ENCODE data around the gene KTN1. TPM values are rescaled to one million over a fixed set of nuclear protein-coding genes. Genes with fewer than 3 reads are reported as not detected.

KTN1 gene
- total and polyA plus RNA-seq, 7 experiments from 2014 or later = 20.3 to 131 (median 90.7) TPM

DNA sequence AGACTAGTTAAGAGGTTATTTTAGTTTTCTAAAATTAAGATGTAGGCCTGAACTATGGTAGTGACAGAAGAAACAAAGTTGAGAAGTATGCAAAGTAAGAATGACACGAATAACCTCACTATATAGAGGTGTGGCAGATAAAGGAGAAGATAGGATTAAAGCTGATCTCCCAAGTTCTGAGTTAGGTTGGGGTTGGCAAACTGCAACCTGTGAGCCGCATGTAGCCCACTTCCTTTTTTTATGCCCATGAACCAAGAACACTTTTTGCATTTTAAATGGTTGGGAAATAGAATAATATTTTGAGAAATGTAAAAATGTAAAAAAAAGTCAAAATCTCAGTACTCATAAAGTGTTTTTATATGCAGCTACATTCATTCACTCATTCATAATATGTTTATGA lies 34.3 kb downstream of the KTN1 start:
- ATAC-seq = no peak
- no peaks in the 10 kb centered on the region for H3K27me3 ChIP-seq (ENCODE audit: control insufficient read depth in 2 of 2, insufficient read depth in 2 of 2, low read length in 2 of 2)
- no peak for DNase-seq
- CTCF ChIA-PET = no interaction called here
- Mint-ChIP-seq H3K27ac (peak overlapping the region in 1 of 9 donors; percentile 57), H3K27me3 (no peaks in the 10 kb centered on the region), H3K9me3 (peaks cover 0 to 3% (median under 1%) of the 10 kb centered on the region in 11 donors), H3K36me3 (peaks cover 26 to 65% (median 58%) of the 10 kb centered on the region in 5 donors), H3K4me1 (peaks cover 5 to 43% (median 38%) of the 10 kb centered on the region in 7 donors), H3K4me3 (no peak overlapping the region)
- H3K4me3 ChIP-seq (ENCODE audit: low read length) = no peak overlapping the region
- no peaks in the 10 kb centered on the region for H3K4me1 ChIP-seq (ENCODE audit: control insufficient read depth in 2 of 2, insufficient read depth in 2 of 2, low read length in 2 of 2)
- intact Hi-C loops (cut with micrococcal nuclease) = no loop called here
- no peak overlapping the region for H3K27ac ChIP-seq (ENCODE audit: low read depth, low read length)
- POLR2A ChIA-PET = interaction anchor here (0.6 kb wide), 1 partner anchor 70 kb away, joined by 4 read pairs; no protein-coding TSS in a partner anchor
- H3K36me3 ChIP-seq (ENCODE audit: control insufficient read depth in 2 of 3, insufficient read depth in 3 of 3, low read length in 3 of 3) = peaks cover 13 to 44% (median 19%) of the 10 kb centered on the region in 3 experiments
- no peaks in the 10 kb centered on the region for H3K9me3 ChIP-seq (ENCODE audit: control insufficient read depth in 2 of 3, low read length in 3 of 3)

DNA sequence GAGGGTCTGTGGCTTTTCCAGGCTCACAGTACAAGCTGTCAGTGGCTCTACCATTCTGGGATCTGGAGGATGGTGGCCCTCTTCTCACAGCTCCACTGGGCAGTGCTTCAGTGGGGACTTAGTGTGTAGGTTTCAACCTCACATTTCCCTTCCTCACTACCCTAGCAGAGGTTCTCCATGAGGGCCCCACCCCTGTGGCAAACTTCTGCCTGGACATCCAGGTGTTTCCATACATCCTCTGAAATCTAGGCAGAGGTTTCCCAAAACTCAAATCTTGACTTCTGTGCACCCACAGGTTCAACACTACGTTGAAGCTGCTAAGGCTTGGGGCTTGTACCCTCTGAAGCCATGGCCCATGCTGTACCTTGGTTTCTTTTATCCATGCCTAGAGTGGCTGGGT lies 40.3 kb downstream of the KTN1 start:
- no peak for ATAC-seq
- no peak overlapping the region for H3K4me3 ChIP-seq (ENCODE audit: low read length)
- H3K4me1 ChIP-seq (ENCODE audit: control insufficient read depth in 2 of 2, insufficient read depth in 2 of 2, low read length in 2 of 2) = no peaks in the 10 kb centered on the region
- no peak overlapping the region for H3K27ac ChIP-seq (ENCODE audit: low read depth, low read length)
- peaks cover 3 to 15% (median 5%) of the 10 kb centered on the region in 7 donors for H3K4me1 Mint-ChIP-seq
- POLR2A ChIA-PET = no interaction called here
- CTCF ChIA-PET = no interaction called here
- intact Hi-C loops (cut with micrococcal nuclease) = no loop called here
- H3K4me3 Mint-ChIP-seq = no peak overlapping the region
- no peaks in the 10 kb centered on the region for H3K9me3 ChIP-seq (ENCODE audit: control insufficient read depth in 2 of 3, low read length in 3 of 3)
- H3K27ac Mint-ChIP-seq = no peak overlapping the region
- no peak for DNase-seq
- H3K36me3 ChIP-seq (ENCODE audit: control insufficient read depth in 2 of 3, insufficient read depth in 3 of 3, low read length in 3 of 3) = peaks cover 19 to 78% (median 35%) of the 10 kb centered on the region in 3 experiments
- H3K27me3 ChIP-seq (ENCODE audit: control insufficient read depth in 2 of 2, insufficient read depth in 2 of 2, low read length in 2 of 2) = no peaks in the 10 kb centered on the region
- peaks cover 42 to 80% (median 71%) of the 10 kb centered on the region in 5 donors for H3K36me3 Mint-ChIP-seq
- H3K9me3 Mint-ChIP-seq = peaks cover 0 to 17% (median 4%) of the 10 kb centered on the region in 11 donors
- no peaks in the 10 kb centered on the region for H3K27me3 Mint-ChIP-seq

- Mint-ChIP-seq H3K36me3 (peaks cover 42 to 77% (median 67%) of the 10 kb centered on the region in 5 donors), H3K4me3 (no peak overlapping the region), H3K27ac (no peak overlapping the region), H3K9me3 (peaks cover 0 to 17% (median 4%) of the 10 kb centered on the region in 11 donors), H3K4me1 (peaks cover 0 to 12% (median 4%) of the 10 kb centered on the region in 7 donors), H3K27me3 (no peaks in the 10 kb centered on the region)
- Histone ChIP-seq H3K9me3 (ENCODE audit: control insufficient read depth in 2 of 3, low read length in 3 of 3) (no peaks in the 10 kb centered on the region), H3K36me3 (ENCODE audit: control insufficient read depth in 2 of 3, insufficient read depth in 3 of 3, low read length in 3 of 3) (peaks cover 19 to 71% (median 33%) of the 10 kb centered on the region in 3 experiments), H3K4me1 (ENCODE audit: control insufficient read depth in 2 of 2, insufficient read depth in 2 of 2, low read length in 2 of 2) (no peaks in the 10 kb centered on the region), H3K27me3 (ENCODE audit: control insufficient read depth in 2 of 2, insufficient read depth in 2 of 2, low read length in 2 of 2) (no peaks in the 10 kb centered on the region), H3K27ac (ENCODE audit: low read depth, low read length) (no peak overlapping the region), H3K4me3 (ENCODE audit: low read length) (no peak overlapping the region)
- ATAC-seq (no peak), DNase-seq (no peak)
- CTCF ChIA-PET = no interaction called here
- intact Hi-C loops (cut with micrococcal nuclease) = no loop called here
- POLR2A ChIA-PET = no interaction called here
These were observed 41.0 kb downstream of the KTN1 start for GRCh38 chr14:55620981-55621380.

DNA sequence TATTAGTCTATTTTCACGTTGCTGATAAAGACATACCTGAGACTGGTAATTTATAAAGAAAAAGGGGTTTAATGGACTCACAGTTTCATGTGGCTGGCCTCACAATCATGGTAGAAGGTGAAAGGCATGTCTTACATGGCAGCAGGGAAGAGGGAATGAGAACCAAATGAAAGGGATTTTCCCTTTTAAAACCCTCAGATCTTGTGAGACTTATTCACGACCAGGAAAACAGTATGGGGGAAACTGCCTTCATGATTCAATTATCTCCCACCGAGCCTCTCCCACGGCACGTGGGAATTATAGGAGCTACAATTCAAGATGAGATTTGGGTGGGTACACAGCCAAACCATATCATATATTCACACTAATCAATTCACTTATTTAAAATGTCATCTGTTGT lies 41.4 kb downstream of the KTN1 start:
- no peak for ATAC-seq
- H3K4me1 ChIP-seq (ENCODE audit: control insufficient read depth in 2 of 2, insufficient read depth in 2 of 2, low read length in 2 of 2) = no peaks in the 10 kb centered on the region
- H3K9me3 ChIP-seq (ENCODE audit: control insufficient read depth in 2 of 3, low read length in 3 of 3) = no peaks in the 10 kb centered on the region
- Mint-ChIP-seq H3K4me1 (peaks cover 0 to 12% (median 7%) of the 10 kb centered on the region in 7 donors), H3K4me3 (no peak overlapping the region), H3K9me3 (peaks cover 0 to 17% (median 4%) of the 10 kb centered on the region in 11 donors), H3K36me3 (peaks cover 42 to 77% (median 67%) of the 10 kb centered on the region in 5 donors), H3K27ac (no peak overlapping the region), H3K27me3 (no peaks in the 10 kb centered on the region)
- CTCF ChIA-PET = no interaction called here
- intact Hi-C loops (cut with micrococcal nuclease) = no loop called here
- no peaks in the 10 kb centered on the region for H3K27me3 ChIP-seq (ENCODE audit: control insufficient read depth in 2 of 2, insufficient read depth in 2 of 2, low read length in 2 of 2)
- H3K4me3 ChIP-seq (ENCODE audit: low read length) = no peak overlapping the region
- H3K36me3 ChIP-seq (ENCODE audit: control insufficient read depth in 2 of 3, insufficient read depth in 3 of 3, low read length in 3 of 3) = peaks cover 19 to 67% (median 31%) of the 10 kb centered on the region in 3 experiments
- POLR2A ChIA-PET = no interaction called here
- no peak for DNase-seq
- no peak overlapping the region for H3K27ac ChIP-seq (ENCODE audit: low read depth, low read length)

GRCh38 chr14:55624913-55625312 lies 44.9 kb downstream of the KTN1 start:
- CTCF ChIA-PET = interaction anchor here (0.6 to 1.2 kb wide), 2 partner anchors 9 to 47 kb away, joined by 3 to 4 read pairs; no protein-coding TSS in a partner anchor
- intact Hi-C loops (cut with micrococcal nuclease) = no loop called here
- no peaks in the 10 kb centered on the region for H3K4me1 ChIP-seq (ENCODE audit: control insufficient read depth in 2 of 2, insufficient read depth in 2 of 2, low read length in 2 of 2)
- no peak overlapping the region for H3K4me3 ChIP-seq (ENCODE audit: low read length)
- H3K27ac ChIP-seq (ENCODE audit: low read depth, low read length) = no peak overlapping the region
- POLR2A ChIA-PET = no interaction called here
- H3K36me3 Mint-ChIP-seq = peaks cover 29 to 70% (median 48%) of the 10 kb centered on the region in 5 donors
- no peak for DNase-seq
- H3K9me3 ChIP-seq (ENCODE audit: control insufficient read depth in 2 of 3, low read length in 3 of 3) = no peaks in the 10 kb centered on the region
- H3K4me3 Mint-ChIP-seq = no peak overlapping the region
- no peaks in the 10 kb centered on the region for H3K27me3 ChIP-seq (ENCODE audit: control insufficient read depth in 2 of 2, insufficient read depth in 2 of 2, low read length in 2 of 2)
- peaks cover 7 to 45% (median 19%) of the 10 kb centered on the region in 3 experiments for H3K36me3 ChIP-seq (ENCODE audit: control insufficient read depth in 2 of 3, insufficient read depth in 3 of 3, low read length in 3 of 3)
- H3K27me3 Mint-ChIP-seq = no peaks in the 10 kb centered on the region
- H3K9me3 Mint-ChIP-seq = peaks cover 0 to 10% (median 0%) of the 10 kb centered on the region in 11 donors
- peaks cover 1 to 17% (median 14%) of the 10 kb centered on the region in 7 donors for H3K4me1 Mint-ChIP-seq
- no peak for ATAC-seq
- H3K27ac Mint-ChIP-seq = peak overlapping the region in 1 of 9 donors; percentile 1

DNA sequence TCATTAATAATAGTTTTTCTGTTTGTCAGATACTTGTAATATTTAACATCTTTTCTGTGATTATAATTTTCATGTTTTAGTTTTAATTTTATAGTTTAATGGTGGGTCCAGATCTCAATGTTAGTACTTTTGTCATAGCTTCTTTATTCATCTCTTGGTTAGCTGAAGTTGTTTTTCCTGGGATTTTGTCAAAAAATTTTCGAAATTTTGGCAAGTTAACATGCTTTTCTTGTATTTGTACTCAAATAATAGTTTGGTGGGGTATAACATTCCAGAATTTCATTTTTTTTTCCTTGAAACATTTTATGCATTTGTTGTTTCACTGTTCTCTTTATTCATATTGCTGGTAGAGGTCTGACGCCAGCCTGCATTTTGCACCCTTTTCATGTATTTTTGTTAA lies 45.5 kb downstream of the KTN1 start:
- Histone ChIP-seq H3K4me3 (ENCODE audit: low read length) (no peak overlapping the region), H3K4me1 (ENCODE audit: control insufficient read depth in 2 of 2, insufficient read depth in 2 of 2, low read length in 2 of 2) (no peaks in the 10 kb centered on the region), H3K27ac (ENCODE audit: low read depth, low read length) (no peak overlapping the region), H3K9me3 (ENCODE audit: control insufficient read depth in 2 of 3, low read length in 3 of 3) (no peaks in the 10 kb centered on the region), H3K27me3 (ENCODE audit: control insufficient read depth in 2 of 2, insufficient read depth in 2 of 2, low read length in 2 of 2) (no peaks in the 10 kb centered on the region), H3K36me3 (ENCODE audit: control insufficient read depth in 2 of 3, insufficient read depth in 3 of 3, low read length in 3 of 3) (peaks cover 6 to 44% (median 25%) of the 10 kb centered on the region in 3 experiments)
- DNase-seq = no peak
- ChIA-PET POLR2A (no interaction called here), CTCF (interaction anchor here (1.2 kb wide), 1 partner anchor 8 kb away, joined by 3 read pairs; no protein-coding TSS in a partner anchor)
- peak overlapping the region in 2 of 9 donors; percentile 11 to 35 for H3K27ac Mint-ChIP-seq
- peaks cover 0 to 7% (median 0%) of the 10 kb centered on the region in 11 donors for H3K9me3 Mint-ChIP-seq
- no peaks in the 10 kb centered on the region for H3K27me3 Mint-ChIP-seq
- intact Hi-C loops (cut with micrococcal nuclease) = no loop called here
- H3K36me3 Mint-ChIP-seq = peaks cover 34 to 70% (median 49%) of the 10 kb centered on the region in 5 donors
- no peak for ATAC-seq
- peaks cover 1 to 23% (median 15%) of the 10 kb centered on the region in 7 donors for H3K4me1 Mint-ChIP-seq
- no peak overlapping the region for H3K4me3 Mint-ChIP-seq

GRCh38 chr14:55626131-55626530 lies 46.1 kb downstream of the KTN1 start:
- H3K4me1 Mint-ChIP-seq = peaks cover 1 to 22% (median 17%) of the 10 kb centered on the region in 7 donors
- no peak for DNase-seq
- POLR2A ChIA-PET = no interaction called here
- H3K9me3 Mint-ChIP-seq = peaks cover 0 to under 1% (median 0%) of the 10 kb centered on the region in 11 donors
- Histone ChIP-seq H3K4me3 (ENCODE audit: low read length) (no peak overlapping the region), H3K4me1 (ENCODE audit: control insufficient read depth in 2 of 2, insufficient read depth in 2 of 2, low read length in 2 of 2) (no peaks in the 10 kb centered on the region), H3K36me3 (ENCODE audit: control insufficient read depth in 2 of 3, insufficient read depth in 3 of 3, low read length in 3 of 3) (peaks cover 6 to 37% (median 22%) of the 10 kb centered on the region in 3 experiments), H3K9me3 (ENCODE audit: control insufficient read depth in 2 of 3, low read length in 3 of 3) (no peaks in the 10 kb centered on the region), H3K27me3 (ENCODE audit: control insufficient read depth in 2 of 2, insufficient read depth in 2 of 2, low read length in 2 of 2) (no peaks in the 10 kb centered on the region), H3K27ac (ENCODE audit: low read depth, low read length) (no peak overlapping the region)
- intact Hi-C loops (cut with micrococcal nuclease) = no loop called here
- H3K36me3 Mint-ChIP-seq = peaks cover 30 to 68% (median 45%) of the 10 kb centered on the region in 5 donors
- no peak for ATAC-seq
- peak overlapping the region in 3 of 9 donors; percentile 4 to 30 (median 6) for H3K27ac Mint-ChIP-seq
- H3K4me3 Mint-ChIP-seq = no peak overlapping the region
- CTCF ChIA-PET = no interaction called here
- no peaks in the 10 kb centered on the region for H3K27me3 Mint-ChIP-seq

All from naive thymus-derived CD4-positive, alpha-beta T cell (primary cell).